ENCODE data around the gene ZNHIT1.

Gene ZNHIT1

DNA sequence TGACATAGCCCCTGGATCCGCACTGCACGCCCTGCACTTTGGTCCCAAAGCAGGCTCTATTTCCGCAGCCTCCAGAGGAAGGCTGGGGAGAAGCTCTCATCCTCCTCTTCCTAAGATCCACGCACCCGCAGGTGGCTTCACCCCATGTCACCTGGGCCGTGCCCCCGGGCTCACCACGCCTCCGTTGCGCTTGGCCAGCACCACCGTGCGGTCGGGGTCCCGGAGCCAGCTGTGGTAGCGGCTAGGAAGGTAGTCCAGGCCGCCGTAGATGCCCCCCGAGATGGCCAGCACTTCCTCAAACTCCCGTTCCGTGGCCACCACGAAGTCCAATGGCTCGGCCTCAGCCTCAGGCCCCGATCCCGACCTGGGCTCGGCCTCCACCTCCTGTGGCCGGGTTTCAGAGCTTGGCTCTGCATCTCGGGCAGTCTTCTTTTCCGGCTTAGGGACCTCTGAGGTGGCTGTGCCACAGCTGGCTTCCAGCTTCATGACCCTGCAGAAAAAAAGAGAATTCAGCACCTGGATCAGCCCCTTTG, 43.6 kb upstream of the ZNHIT1 start:
- Histone ChIP-seq H3K27ac (ENCODE audit: low read length) (no peak overlapping the region), H3K4me1 (ENCODE audit: control insufficient read depth in 1 of 2, insufficient read depth in 2 of 2, low read length in 2 of 2) (peaks cover 0 to 33% of the 10 kb centered on the region in 2 donors), H3K36me3 (ENCODE audit: control insufficient read depth in 1 of 2, insufficient read depth in 2 of 2, low read length in 2 of 2) (no peaks in the 10 kb centered on the region), H3K27me3 (ENCODE audit: low read depth, low read length) (peaks cover 83% of the 10 kb centered on the region), H3K9me3 (ENCODE audit: control insufficient read depth in 1 of 2, low read length in 2 of 2) (no peaks in the 10 kb centered on the region), H3K4me3 (ENCODE audit: low read depth in 1 of 2, low read length in 2 of 2) (no peak overlapping the region)

DNA sequence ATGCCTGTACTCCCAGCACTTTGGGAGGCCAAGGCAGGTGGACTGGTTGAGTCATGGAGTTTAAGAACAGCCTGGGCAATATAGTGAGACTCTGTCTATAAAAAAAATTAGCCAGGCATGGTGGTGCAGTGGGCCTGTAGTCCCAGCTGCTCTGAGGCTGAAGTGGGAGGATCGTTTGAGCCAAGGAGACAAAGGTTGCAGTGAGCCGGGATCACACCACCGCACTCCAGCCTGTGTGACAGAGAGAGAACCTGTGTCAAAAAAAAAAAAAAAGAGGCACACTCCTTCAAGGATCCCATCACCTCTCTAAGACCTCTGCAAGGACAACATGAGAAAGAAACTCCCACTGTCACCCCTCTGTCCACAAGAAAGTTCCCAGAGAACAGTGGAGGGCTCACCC, 42.3 kb upstream of the ZNHIT1 start:
- Histone ChIP-seq H3K4me1 (ENCODE audit: control insufficient read depth in 1 of 2, insufficient read depth in 2 of 2, low read length in 2 of 2) (peaks cover 0 to 34% of the 10 kb centered on the region in 2 donors), H3K27me3 (ENCODE audit: low read depth, low read length) (peaks cover 81% of the 10 kb centered on the region), H3K4me3 (ENCODE audit: low read depth in 1 of 2, low read length in 2 of 2) (no peak overlapping the region), H3K36me3 (ENCODE audit: control insufficient read depth in 1 of 2, insufficient read depth in 2 of 2, low read length in 2 of 2) (no peaks in the 10 kb centered on the region), H3K9me3 (ENCODE audit: control insufficient read depth in 1 of 2, low read length in 2 of 2) (no peaks in the 10 kb centered on the region), H3K27ac (ENCODE audit: low read length) (no peak overlapping the region)

DNA sequence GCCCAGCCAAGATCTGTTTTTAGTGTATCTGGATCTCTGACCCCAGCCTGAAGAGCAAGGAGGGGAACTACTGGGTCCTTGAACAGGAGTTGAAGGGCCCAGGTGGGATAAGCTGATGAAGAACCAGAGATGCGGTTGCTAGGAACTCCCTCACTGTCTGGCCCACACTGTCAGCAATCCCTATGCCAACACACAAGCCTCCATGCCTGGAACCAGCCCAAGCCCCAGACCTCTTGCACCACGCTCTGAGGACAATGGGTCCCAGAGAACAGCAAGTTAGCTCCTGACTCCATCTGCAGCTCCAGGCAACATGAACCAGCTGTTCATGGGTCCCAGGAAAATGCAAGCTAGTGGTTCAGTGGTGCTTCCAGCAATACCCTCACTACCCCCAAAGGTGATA, 40.3 kb upstream of the ZNHIT1 start:
- Histone ChIP-seq H3K27me3 (ENCODE audit: low read depth, low read length) (peaks cover 65% of the 10 kb centered on the region), H3K4me1 (ENCODE audit: control insufficient read depth in 1 of 2, insufficient read depth in 2 of 2, low read length in 2 of 2) (peaks cover 0 to 25% of the 10 kb centered on the region in 2 donors), H3K36me3 (ENCODE audit: control insufficient read depth in 1 of 2, insufficient read depth in 2 of 2, low read length in 2 of 2) (no peaks in the 10 kb centered on the region)

DNA sequence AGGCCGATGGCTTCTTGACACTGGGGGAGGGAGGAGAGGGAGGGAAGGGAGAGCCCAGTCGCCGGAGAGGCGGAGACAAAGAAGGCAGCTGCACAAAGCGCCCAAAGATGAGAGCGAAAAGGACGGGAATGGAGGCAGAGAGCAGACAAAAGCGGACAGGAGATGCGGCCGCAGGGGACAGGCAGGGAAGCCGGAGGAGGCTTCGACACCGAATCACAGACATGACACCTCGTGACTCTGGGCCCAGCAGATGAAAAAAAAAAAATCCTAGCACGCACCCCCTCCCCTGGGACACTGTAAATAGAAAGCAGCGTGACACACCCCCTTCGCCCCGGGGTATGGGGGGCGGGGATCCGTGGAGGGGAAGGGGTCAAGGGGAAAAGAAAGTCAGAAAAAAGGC, 38.8 kb upstream of the ZNHIT1 start:
- peaks cover 0 to 16% of the 10 kb centered on the region in 2 donors for H3K4me1 ChIP-seq (ENCODE audit: control insufficient read depth in 1 of 2, insufficient read depth in 2 of 2, low read length in 2 of 2)
- no peaks in the 10 kb centered on the region for H3K36me3 ChIP-seq (ENCODE audit: control insufficient read depth in 1 of 2, insufficient read depth in 2 of 2, low read length in 2 of 2)
- peaks cover 50% of the 10 kb centered on the region for H3K27me3 ChIP-seq (ENCODE audit: low read depth, low read length)
- H3K4me3 ChIP-seq (ENCODE audit: low read depth in 1 of 2, low read length in 2 of 2): no peak overlapping the region
- no peaks in the 10 kb centered on the region for H3K9me3 ChIP-seq (ENCODE audit: control insufficient read depth in 1 of 2, low read length in 2 of 2)
- no peak overlapping the region for H3K27ac ChIP-seq (ENCODE audit: low read length)

More for the DNA sequence above, 40.3 kb upstream of the ZNHIT1 start:
- H3K9me3 ChIP-seq (ENCODE audit: control insufficient read depth in 1 of 2, low read length in 2 of 2): no peaks in the 10 kb centered on the region
- no peak overlapping the region for H3K27ac ChIP-seq (ENCODE audit: low read length)
- H3K4me3 ChIP-seq (ENCODE audit: low read depth in 1 of 2, low read length in 2 of 2): no peak overlapping the region

DNA sequence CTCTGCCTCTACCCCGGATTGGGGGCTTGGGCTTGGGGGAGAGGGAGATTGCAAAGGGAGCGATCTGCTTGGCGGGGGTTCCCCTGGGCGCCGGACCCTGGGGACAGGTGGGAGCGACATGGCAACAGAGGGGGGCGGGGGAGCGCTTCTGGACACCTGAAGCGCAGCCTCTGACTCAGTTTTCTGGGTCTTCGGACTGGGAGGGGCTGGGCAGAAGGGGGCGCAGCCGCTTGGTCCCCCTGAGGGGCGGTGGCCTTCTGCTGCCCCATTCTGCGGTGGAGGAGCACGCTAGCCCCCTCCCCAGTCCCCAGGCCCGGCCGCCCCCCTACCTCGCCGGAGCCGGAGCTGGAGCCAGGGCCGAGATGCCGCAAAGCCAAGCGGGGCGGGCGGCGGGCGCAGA, 38.3 kb upstream of the ZNHIT1 start:
- Histone ChIP-seq H3K9me3 (ENCODE audit: control insufficient read depth in 1 of 2, low read length in 2 of 2) (no peaks in the 10 kb centered on the region), H3K27me3 (ENCODE audit: low read depth, low read length) (peaks cover 46% of the 10 kb centered on the region), H3K36me3 (ENCODE audit: control insufficient read depth in 1 of 2, insufficient read depth in 2 of 2, low read length in 2 of 2) (no peaks in the 10 kb centered on the region), H3K27ac (ENCODE audit: low read length) (no peak overlapping the region), H3K4me3 (ENCODE audit: low read depth in 1 of 2, low read length in 2 of 2) (no peak overlapping the region), H3K4me1 (ENCODE audit: control insufficient read depth in 1 of 2, insufficient read depth in 2 of 2, low read length in 2 of 2) (peaks cover 0 to 16% of the 10 kb centered on the region in 2 donors)

DNA sequence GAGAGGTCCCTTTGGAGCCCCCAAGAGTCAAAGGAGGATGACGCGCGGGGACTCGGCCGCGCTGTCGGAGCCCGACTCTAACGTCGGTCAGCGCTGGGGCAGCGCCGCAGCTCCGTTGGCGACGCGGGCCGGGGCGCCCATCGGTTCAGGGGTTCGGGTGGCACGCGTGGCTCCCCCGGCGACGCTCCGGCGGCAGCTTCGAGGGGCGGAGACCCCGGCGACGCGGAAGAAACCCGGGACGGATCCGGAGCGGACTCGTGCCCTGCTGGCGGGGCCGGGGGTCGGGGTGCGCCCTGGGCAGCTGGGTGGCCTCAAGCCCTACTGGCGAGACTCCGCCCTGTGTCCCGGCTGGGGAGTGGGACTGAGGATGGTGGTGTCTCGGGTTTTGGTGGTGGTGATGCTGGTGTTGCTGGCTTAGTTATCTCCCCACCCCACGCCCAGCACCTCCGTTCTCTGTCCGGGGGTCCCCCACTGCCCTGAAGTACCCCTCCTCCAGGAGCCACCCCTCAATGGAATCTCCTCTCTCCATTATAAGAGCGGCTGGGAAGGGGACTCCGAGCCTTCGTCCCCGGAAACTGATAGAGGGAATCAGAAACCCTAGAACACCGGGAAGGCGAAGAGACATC, 37.7 kb upstream of the ZNHIT1 start, which contains the start of gene NAT16:
NAT16 (minus strand) TSS at position 164 of the 626 bp plus-strand sequence. CDS start 5,486 bp downstream, outside the sequence.
- peaks cover 0 to 16% of the 10 kb centered on the region in 2 donors for H3K4me1 ChIP-seq (ENCODE audit: control insufficient read depth in 1 of 2, insufficient read depth in 2 of 2, low read length in 2 of 2)
- no peak within 1 kb of the TSS for H3K4me3 ChIP-seq (ENCODE audit: low read depth in 1 of 2, low read length in 2 of 2)
- H3K27me3 ChIP-seq (ENCODE audit: low read depth, low read length): peaks cover 44% of the 10 kb centered on the region
- no peaks in the 10 kb centered on the region for H3K36me3 ChIP-seq (ENCODE audit: control insufficient read depth in 1 of 2, insufficient read depth in 2 of 2, low read length in 2 of 2)
- no peaks in the 10 kb centered on the region for H3K9me3 ChIP-seq (ENCODE audit: control insufficient read depth in 1 of 2, low read length in 2 of 2)
- no peak within 1 kb of the TSS for H3K27ac ChIP-seq (ENCODE audit: low read length)

GRCh38 chr7:101185258-101185839, 32.6 kb upstream of the ZNHIT1 start:
- Histone ChIP-seq H3K27ac (ENCODE audit: low read length) (no peak overlapping the region), H3K4me3 (ENCODE audit: low read depth in 1 of 2, low read length in 2 of 2) (no peak overlapping the region), H3K27me3 (ENCODE audit: low read depth, low read length) (peaks cover 7% of the 10 kb centered on the region), H3K4me1 (ENCODE audit: control insufficient read depth in 1 of 2, insufficient read depth in 2 of 2, low read length in 2 of 2) (peaks cover 0 to under 1% of the 10 kb centered on the region in 2 donors), H3K9me3 (ENCODE audit: control insufficient read depth in 1 of 2, low read length in 2 of 2) (no peaks in the 10 kb centered on the region), H3K36me3 (ENCODE audit: control insufficient read depth in 1 of 2, insufficient read depth in 2 of 2, low read length in 2 of 2) (no peaks in the 10 kb centered on the region)

DNA sequence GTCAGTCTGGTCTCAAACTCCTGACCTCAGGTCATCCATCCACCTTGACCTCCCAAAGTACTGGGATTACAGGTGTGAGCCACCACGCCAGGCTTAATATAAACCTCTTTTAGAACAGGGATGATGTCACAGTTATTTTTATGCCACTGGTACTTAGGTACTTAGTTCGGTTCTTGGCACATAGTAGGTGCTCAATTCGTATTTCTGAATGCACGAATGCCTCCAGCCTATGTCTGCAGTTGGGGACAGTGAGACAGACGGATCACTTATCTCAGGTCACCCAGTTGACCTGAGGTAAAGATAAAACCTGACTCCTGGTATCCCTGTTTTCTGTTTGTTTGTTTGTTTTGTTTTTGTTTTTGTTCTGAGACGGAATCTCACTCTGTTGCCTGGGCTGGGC, 31.8 kb upstream of the ZNHIT1 start:
- Histone ChIP-seq H3K27me3 (ENCODE audit: low read depth, low read length) (no peaks in the 10 kb centered on the region), H3K36me3 (ENCODE audit: control insufficient read depth in 1 of 2, insufficient read depth in 2 of 2, low read length in 2 of 2) (no peaks in the 10 kb centered on the region), H3K4me3 (ENCODE audit: low read depth in 1 of 2, low read length in 2 of 2) (no peak overlapping the region), H3K27ac (ENCODE audit: low read length) (no peak overlapping the region), H3K4me1 (ENCODE audit: control insufficient read depth in 1 of 2, insufficient read depth in 2 of 2, low read length in 2 of 2) (no peaks in the 10 kb centered on the region), H3K9me3 (ENCODE audit: control insufficient read depth in 1 of 2, low read length in 2 of 2) (no peaks in the 10 kb centered on the region)

DNA sequence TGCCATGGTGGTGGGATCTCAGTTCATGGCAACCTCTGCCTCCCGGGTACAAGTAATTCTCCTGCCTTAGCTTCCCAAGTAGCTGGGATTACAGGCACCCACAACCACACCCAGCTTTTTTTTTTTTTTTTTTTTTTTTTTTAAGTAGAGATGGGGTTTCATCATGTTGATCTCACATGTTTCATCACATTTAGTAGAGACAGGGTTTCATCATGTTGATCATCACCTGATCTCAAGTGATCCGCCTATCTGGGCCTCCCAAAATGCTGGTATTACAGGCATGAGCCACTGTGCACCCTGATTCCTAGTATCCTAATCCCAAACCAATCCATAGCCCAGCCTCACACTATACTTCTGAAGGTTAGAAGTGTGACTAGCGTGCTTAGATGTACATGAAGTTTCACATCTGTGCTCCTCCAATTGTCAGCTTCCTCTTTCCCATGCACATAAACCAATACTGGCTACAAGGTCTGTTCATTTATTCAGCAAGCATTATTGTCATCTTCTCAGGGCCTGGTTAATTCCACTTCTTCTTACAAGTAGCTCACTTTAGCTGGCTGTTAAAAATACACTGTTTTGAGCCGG, 31.0 kb upstream of the ZNHIT1 start:
- Histone ChIP-seq H3K36me3 (ENCODE audit: control insufficient read depth in 1 of 2, insufficient read depth in 2 of 2, low read length in 2 of 2) (no peaks in the 10 kb centered on the region), H3K27ac (ENCODE audit: low read length) (no peak overlapping the region), H3K4me1 (ENCODE audit: control insufficient read depth in 1 of 2, insufficient read depth in 2 of 2, low read length in 2 of 2) (no peaks in the 10 kb centered on the region), H3K9me3 (ENCODE audit: control insufficient read depth in 1 of 2, low read length in 2 of 2) (no peaks in the 10 kb centered on the region), H3K27me3 (ENCODE audit: low read depth, low read length) (no peaks in the 10 kb centered on the region), H3K4me3 (ENCODE audit: low read depth in 1 of 2, low read length in 2 of 2) (no peak overlapping the region)

- Histone ChIP-seq H3K4me3 (ENCODE audit: low read depth in 1 of 2, low read length in 2 of 2) (no peak overlapping the region), H3K4me1 (ENCODE audit: control insufficient read depth in 1 of 2, insufficient read depth in 2 of 2, low read length in 2 of 2) (no peaks in the 10 kb centered on the region), H3K36me3 (ENCODE audit: control insufficient read depth in 1 of 2, insufficient read depth in 2 of 2, low read length in 2 of 2) (no peaks in the 10 kb centered on the region)
Measured at GRCh38 chr7:101189109-101189508, 28.9 kb upstream of the ZNHIT1 start.

GRCh38 chr7:101195884-101196283, 22.1 kb upstream of the ZNHIT1 start:
- no peaks in the 10 kb centered on the region for H3K36me3 ChIP-seq (ENCODE audit: control insufficient read depth in 1 of 2, insufficient read depth in 2 of 2, low read length in 2 of 2)
- H3K4me1 ChIP-seq (ENCODE audit: control insufficient read depth in 1 of 2, insufficient read depth in 2 of 2, low read length in 2 of 2): no peaks in the 10 kb centered on the region
- no peak overlapping the region for H3K4me3 ChIP-seq (ENCODE audit: low read depth in 1 of 2, low read length in 2 of 2)
- no peaks in the 10 kb centered on the region for H3K9me3 ChIP-seq (ENCODE audit: control insufficient read depth in 1 of 2, low read length in 2 of 2)
- peaks cover 6% of the 10 kb centered on the region for H3K27me3 ChIP-seq (ENCODE audit: low read depth, low read length)
- H3K27ac ChIP-seq (ENCODE audit: low read length): no peak overlapping the region

More at GRCh38 chr7:101189109-101189508, 28.9 kb upstream of the ZNHIT1 start:
- Histone ChIP-seq H3K9me3 (ENCODE audit: control insufficient read depth in 1 of 2, low read length in 2 of 2) (no peaks in the 10 kb centered on the region), H3K27ac (ENCODE audit: low read length) (no peak overlapping the region), H3K27me3 (ENCODE audit: low read depth, low read length) (no peaks in the 10 kb centered on the region)
